Neuronal stem cell (in vitro differentiated cells): Measurements from ENCODE around the gene IKBIP.

Experiments
- DNase-seq: peaks from one replicate; pipeline ENCODE4 v3.0.0-alpha.2; 2013; ENCODE audit warnings: low spot score
- H2AFZ ChIP-seq: one replicate; pipeline ENCODE4 v1.6.1; 2013; ENCODE audit warnings: mild to moderate bottlenecking, low read length, inconsistent platforms
- H2AK5ac ChIP-seq: 2 replicates; pipeline ENCODE4 v1.6.1; 2013; ENCODE audit warnings: low read depth, mild to moderate bottlenecking, inconsistent platforms, low read length, moderate library complexity, mixed read lengths
- H2BK120ac ChIP-seq: 2 replicates; pipeline ENCODE4 v1.6.1; 2013; ENCODE audit warnings: low read depth, mild to moderate bottlenecking, inconsistent platforms, low read length, moderate library complexity, mixed read lengths
- H2BK12ac ChIP-seq: one replicate; pipeline ENCODE4 v1.6.1; 2013; ENCODE audit warnings: low read length, inconsistent platforms
- H2BK15ac ChIP-seq: 2 replicates; pipeline ENCODE4 v1.6.1; 2013; ENCODE audit warnings: mild to moderate bottlenecking, low read length, inconsistent platforms, mixed read lengths
- H2BK5ac ChIP-seq: one replicate; pipeline ENCODE4 v1.6.1; 2013; ENCODE audit warnings: inconsistent platforms, mild to moderate bottlenecking, low read length, moderate library complexity
- H3K14ac ChIP-seq: one replicate; pipeline ENCODE4 v1.6.1; 2013; ENCODE audit warnings: low read length, inconsistent platforms
- H3K18ac ChIP-seq: 2 replicates; pipeline ENCODE4 v1.6.1; 2013; ENCODE audit warnings: low read length, inconsistent platforms
- H3K23ac ChIP-seq: 2 replicates; pipeline ENCODE4 v1.6.1; 2013; ENCODE audit warnings: low read depth, mild to moderate bottlenecking, mixed read lengths, low read length, inconsistent platforms; ENCODE audit not compliant: poor library complexity
- H3K27ac ChIP-seq: replicated peaks from 3 replicates; pipeline ENCODE4 v1.5.1; 2013; ENCODE audit warnings: low read length, inconsistent platforms
- H3K27me3 ChIP-seq, 3 experiments: 2 replicates each; pipeline ENCODE4 v1.6.1; 2013; ENCODE audit warnings: low read length in 3 of 3, mild to moderate bottlenecking in 2 of 3, inconsistent platforms in 1 of 3, low read depth in 1 of 3, mixed read lengths in 1 of 3, moderate library complexity in 1 of 3; ENCODE audit not compliant: control insufficient read depth in 3 of 3, insufficient read depth in 3 of 3
- H3K36me3 ChIP-seq, 2 donors: replicated peaks in 1 of 2; 2 replicates each; pipeline ENCODE4 v1.6.1; 2013; ENCODE audit warnings: low read length in 2 of 2; ENCODE audit not compliant: control insufficient read depth in 2 of 2, insufficient read depth in 2 of 2
- H3K4ac ChIP-seq: 2 replicates; pipeline ENCODE4 v1.6.1; 2013; ENCODE audit warnings: inconsistent platforms, mild to moderate bottlenecking, low read length, moderate library complexity
- H3K4me1 ChIP-seq, 2 donors: 1 replicate in 1 of 2; 2 replicates in 1 of 2; pipeline ENCODE4 v1.6.1; 2013; ENCODE audit warnings: low read length in 2 of 2, low read depth in 1 of 2; ENCODE audit not compliant: control insufficient read depth in 2 of 2, insufficient read depth in 1 of 2
- H3K4me2 ChIP-seq: one replicate; pipeline ENCODE4 v1.6.1; 2013; ENCODE audit warnings: mild to moderate bottlenecking, low read length, inconsistent platforms; ENCODE audit not compliant: insufficient read depth, poor library complexity, severe bottlenecking
- H3K4me3 ChIP-seq, 2 donors: 2 replicates each; pipeline ENCODE4 v1.5.1; 2013; ENCODE audit warnings: low read length in 2 of 2, mild to moderate bottlenecking in 2 of 2, inconsistent platforms in 1 of 2, moderate library complexity in 1 of 2
- H3K79me1 ChIP-seq: one replicate; pipeline ENCODE4 v1.6.1; 2013; ENCODE audit warnings: low read depth, mild to moderate bottlenecking, inconsistent platforms, low read length, moderate library complexity
- H3K9ac ChIP-seq: one replicate; pipeline ENCODE4 v1.6.1; 2013; ENCODE audit warnings: mild to moderate bottlenecking, low read depth, low read length, inconsistent platforms; ENCODE audit not compliant: poor library complexity
- H3K9me3 ChIP-seq, 2 donors: replicated peaks in 1 of 2; 2 replicates each; pipeline versions ENCODE3 to v1.6.1; 2013; ENCODE audit warnings: low read length in 2 of 2, mild to moderate bottlenecking in 2 of 2, inconsistent platforms in 1 of 2, low read depth in 1 of 2, mixed read lengths in 1 of 2, moderate library complexity in 1 of 2; ENCODE audit not compliant: control insufficient read depth in 2 of 2, insufficient read depth in 1 of 2
- H4K8ac ChIP-seq: one replicate; pipeline ENCODE4 v1.6.1; 2013; ENCODE audit warnings: low read depth, mild to moderate bottlenecking, inconsistent platforms, low read length, moderate library complexity
- H4K91ac ChIP-seq: one replicate; pipeline ENCODE4 v1.6.1; 2013; ENCODE audit warnings: low read length, low read depth, mild to moderate bottlenecking, inconsistent platforms; ENCODE audit not compliant: poor library complexity
- whole genome bisulfite sequencing, 2 donors: extraction: QIAGEN DNeasy Blood & Tissue Kit; methylation state at CpG; one replicate each; pipeline ENCODE4 v1.1.7; 2013; ENCODE audit warnings: missing lambda C conversion rate in 2 of 2, mixed read lengths in 1 of 2; ENCODE audit not compliant: insufficient read length in 2 of 2, insufficient replicate concordance in 1 of 2; ENCODE audit errors: extremely low coverage in 2 of 2; 5-methylcytosine and 5-hydroxymethylcytosine counted together

Gene IKBIP

DNA sequence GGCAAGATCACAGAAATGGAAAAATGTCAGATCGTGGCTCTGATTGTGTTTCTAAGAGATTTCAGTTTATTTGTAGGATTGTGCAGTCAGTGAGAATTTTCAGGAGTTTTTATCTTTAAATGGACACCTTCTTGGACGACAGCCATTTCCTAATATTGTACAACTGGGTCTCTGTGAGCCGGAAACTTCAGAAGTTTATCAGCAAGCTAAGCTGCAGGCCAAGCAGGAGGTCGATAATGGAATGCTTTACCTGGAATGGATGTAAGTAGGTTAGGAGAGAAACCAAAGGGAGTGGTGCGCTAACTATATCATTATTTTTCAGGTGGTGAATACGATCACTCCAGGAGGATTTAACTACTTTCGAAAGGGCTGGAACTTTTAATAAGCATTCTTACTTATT, 26.9 kb upstream of the IKBIP start:
- no peak overlapping the region for H2BK15ac ChIP-seq
- no peak overlapping the region for H3K9ac ChIP-seq
- no peak overlapping the region for H2BK120ac ChIP-seq
- H4K91ac ChIP-seq: no peak overlapping the region
- no peak overlapping the region for H3K4ac ChIP-seq
- no peak overlapping the region for H3K23ac ChIP-seq
- no peak overlapping the region for H2AFZ ChIP-seq
- no peaks in the 10 kb centered on the region for H3K4me1 ChIP-seq
- no CpG with 5 or more reads among the region's 7 CpGs for WGBS, 2 donors
- no peak overlapping the region for H4K8ac ChIP-seq
- no peak overlapping the region for H3K14ac ChIP-seq
- H3K27ac ChIP-seq: no peak overlapping the region
- H3K18ac ChIP-seq: no peak overlapping the region
- peaks cover 3 to 99% of the 10 kb centered on the region in 2 donors for H3K36me3 ChIP-seq
- no peak overlapping the region for H2BK12ac ChIP-seq
- no peak overlapping the region for H2BK5ac ChIP-seq
- H3K4me2 ChIP-seq: no peak overlapping the region
- H3K9me3 ChIP-seq: no peaks in the 10 kb centered on the region
- H2AK5ac ChIP-seq: no peak overlapping the region
- no peak overlapping the region for H3K4me3 ChIP-seq
- H3K27me3 ChIP-seq: no peaks in the 10 kb centered on the region
- DNase-seq: no peak
- H3K79me1 ChIP-seq: no peaks in the 10 kb centered on the region

DNA sequence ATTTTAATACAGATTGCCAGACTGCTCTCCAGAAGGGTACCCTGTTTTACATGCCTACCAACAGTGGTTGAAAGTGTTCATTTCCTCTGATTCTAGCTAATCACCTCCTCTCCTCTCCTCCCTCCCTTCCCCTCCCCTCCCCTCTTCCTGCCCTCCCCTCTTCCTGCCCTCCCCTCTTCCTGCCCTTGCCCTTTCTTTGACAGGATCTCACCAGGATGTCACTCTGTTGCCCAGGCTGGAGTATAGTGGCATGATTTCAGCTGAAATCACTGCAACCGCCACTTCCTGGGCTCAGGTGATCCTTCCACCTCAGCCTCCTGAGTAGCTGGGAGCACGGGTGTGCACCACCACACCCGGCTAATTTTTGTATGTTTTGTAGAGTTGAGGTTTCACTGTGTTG, 25.2 kb upstream of the IKBIP start:
- Histone ChIP-seq H2BK12ac (no peak overlapping the region), H2AFZ (no peak overlapping the region), H3K4me1 (no peaks in the 10 kb centered on the region), H2BK5ac (no peak overlapping the region), H2BK15ac (no peak overlapping the region), H3K4ac (no peak overlapping the region), H3K4me3 (no peak overlapping the region), H3K36me3 (peaks cover 8 to 100% of the 10 kb centered on the region in 2 donors), H3K27ac (no peak overlapping the region), H3K27me3 (no peaks in the 10 kb centered on the region), H3K79me1 (no peaks in the 10 kb centered on the region), H3K18ac (no peak overlapping the region), H3K9ac (no peak overlapping the region), H2AK5ac (no peak overlapping the region), H3K4me2 (no peak overlapping the region), H3K9me3 (no peaks in the 10 kb centered on the region), H4K91ac (no peak overlapping the region), H3K23ac (no peak overlapping the region), H4K8ac (no peak overlapping the region), H3K14ac (no peak overlapping the region), H2BK120ac (no peak overlapping the region)
- no CpG with 5 or more reads among the region's 3 CpGs for WGBS, 2 donors
- DNase-seq: no peak

DNA sequence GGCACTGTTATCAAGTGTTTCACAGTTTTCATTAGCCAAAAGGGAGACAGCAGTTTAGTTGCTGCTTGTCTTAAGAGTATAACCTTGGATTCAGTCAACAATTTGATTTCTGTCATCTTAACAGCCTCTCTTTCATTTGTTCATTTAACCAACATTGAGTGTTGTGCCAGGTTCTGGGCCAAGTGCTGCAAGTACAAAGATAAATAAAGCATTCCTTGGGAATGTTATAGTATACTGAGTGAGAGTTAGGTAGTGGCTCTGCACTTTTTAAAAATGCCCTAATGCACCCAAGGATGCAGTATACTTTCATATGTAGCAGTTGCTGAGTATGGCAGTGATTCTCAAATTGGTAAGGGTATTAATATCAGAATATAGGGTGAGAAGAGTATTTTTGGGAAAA, 15.9 kb upstream of the IKBIP start:
- Histone ChIP-seq H3K4me1 (no peaks in the 10 kb centered on the region), H2AK5ac (no peak overlapping the region), H3K4me2 (no peak overlapping the region), H4K8ac (no peak overlapping the region), H2AFZ (no peak overlapping the region), H4K91ac (no peak overlapping the region), H2BK120ac (no peak overlapping the region), H2BK12ac (no peak overlapping the region), H3K4me3 (no peak overlapping the region), H3K27ac (no peak overlapping the region), H3K36me3 (peaks cover 13 to 97% of the 10 kb centered on the region in 2 donors), H3K23ac (no peak overlapping the region), H3K4ac (no peak overlapping the region), H2BK5ac (no peak overlapping the region), H3K27me3 (no peaks in the 10 kb centered on the region), H2BK15ac (no peak overlapping the region), H3K14ac (no peak overlapping the region), H3K9ac (no peak overlapping the region), H3K79me1 (no peaks in the 10 kb centered on the region), H3K18ac (no peak overlapping the region), H3K9me3 (no peaks in the 10 kb centered on the region)
- no peak for DNase-seq

DNA sequence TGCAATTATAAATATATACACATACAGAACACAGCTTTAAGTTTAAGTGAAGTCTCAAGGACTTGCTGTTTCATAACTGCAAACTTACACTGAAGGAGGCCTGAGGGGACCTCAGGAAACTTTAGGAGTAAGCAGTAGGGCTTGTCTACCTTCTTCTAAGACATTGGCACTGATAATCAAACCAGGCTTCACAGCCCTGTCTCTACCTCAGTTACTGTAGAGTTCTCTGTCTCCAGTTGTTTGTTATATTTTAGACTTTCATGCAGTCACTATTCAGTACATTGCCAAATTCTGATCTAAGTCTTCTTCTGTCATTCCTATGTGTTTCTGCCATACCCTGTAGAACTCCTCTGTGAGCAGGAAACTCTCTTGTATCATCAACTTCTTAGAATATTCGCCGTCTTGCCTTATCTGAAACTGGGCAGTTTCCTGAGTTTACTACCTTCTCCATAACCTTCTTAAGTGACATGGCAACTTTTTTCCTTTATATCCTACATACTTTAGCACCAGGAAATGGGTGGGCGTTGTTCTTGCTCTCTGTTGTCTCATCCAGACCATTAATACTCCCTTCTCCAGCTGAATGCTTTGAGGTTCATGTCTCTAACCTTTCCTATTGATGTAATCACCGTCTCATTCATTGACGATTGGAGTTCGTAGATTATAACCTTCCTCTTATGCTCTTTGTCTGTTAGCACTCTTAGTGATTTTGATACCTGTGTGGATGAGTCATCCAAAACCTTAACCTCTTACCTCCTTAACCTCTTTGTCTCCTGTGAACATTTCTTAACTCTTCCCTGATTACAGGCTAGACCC, 11.9 kb upstream of the IKBIP start:
- H4K8ac ChIP-seq: no peak overlapping the region
- no peak overlapping the region for H2AFZ ChIP-seq
- no peak overlapping the region for H3K18ac ChIP-seq
- no peak overlapping the region for H2BK15ac ChIP-seq
- no peak for DNase-seq
- no peak overlapping the region for H3K27ac ChIP-seq
- peaks cover 1% of the 10 kb centered on the region for H3K79me1 ChIP-seq
- H3K9me3 ChIP-seq: no peaks in the 10 kb centered on the region
- no peak overlapping the region for H3K4me3 ChIP-seq
- H3K4me2 ChIP-seq: no peak overlapping the region
- no peaks in the 10 kb centered on the region for H3K27me3 ChIP-seq
- H2BK120ac ChIP-seq: no peak overlapping the region
- H2BK5ac ChIP-seq: no peak overlapping the region
- H3K36me3 ChIP-seq: peaks cover 7 to 86% of the 10 kb centered on the region in 2 donors
- H3K23ac ChIP-seq: no peak overlapping the region
- H3K9ac ChIP-seq: no peak overlapping the region
- H3K4me1 ChIP-seq: no peaks in the 10 kb centered on the region
- no peak overlapping the region for H3K14ac ChIP-seq
- no peak overlapping the region for H2BK12ac ChIP-seq
- H4K91ac ChIP-seq: no peak overlapping the region
- no peak overlapping the region for H2AK5ac ChIP-seq
- no CpG with 5 or more reads among the region's 6 CpGs for WGBS, 2 donors
- H3K4ac ChIP-seq: no peak overlapping the region
